DND-41 (cell line): ENCODE results near the gene ANXA2.

Source experiments
- CTCF ChIP-seq: IDR thresholded peaks from 2 replicates; pipeline ENCODE4 v1.5.1; 2012; ENCODE audit warnings: borderline replicate concordance, low read length, moderate library complexity, mild to moderate bottlenecking; ENCODE audit not compliant: poor library complexity, severe bottlenecking; ENCODE audit errors: extremely low read depth
- EZH2 ChIP-seq: IDR thresholded peaks from 3 replicates; pipeline ENCODE4 v1.6.1; 2012; ENCODE audit warnings: borderline replicate concordance, low read depth, mild to moderate bottlenecking, moderate library complexity, low read length, inconsistent platforms; ENCODE audit not compliant: severe bottlenecking

DNA sequence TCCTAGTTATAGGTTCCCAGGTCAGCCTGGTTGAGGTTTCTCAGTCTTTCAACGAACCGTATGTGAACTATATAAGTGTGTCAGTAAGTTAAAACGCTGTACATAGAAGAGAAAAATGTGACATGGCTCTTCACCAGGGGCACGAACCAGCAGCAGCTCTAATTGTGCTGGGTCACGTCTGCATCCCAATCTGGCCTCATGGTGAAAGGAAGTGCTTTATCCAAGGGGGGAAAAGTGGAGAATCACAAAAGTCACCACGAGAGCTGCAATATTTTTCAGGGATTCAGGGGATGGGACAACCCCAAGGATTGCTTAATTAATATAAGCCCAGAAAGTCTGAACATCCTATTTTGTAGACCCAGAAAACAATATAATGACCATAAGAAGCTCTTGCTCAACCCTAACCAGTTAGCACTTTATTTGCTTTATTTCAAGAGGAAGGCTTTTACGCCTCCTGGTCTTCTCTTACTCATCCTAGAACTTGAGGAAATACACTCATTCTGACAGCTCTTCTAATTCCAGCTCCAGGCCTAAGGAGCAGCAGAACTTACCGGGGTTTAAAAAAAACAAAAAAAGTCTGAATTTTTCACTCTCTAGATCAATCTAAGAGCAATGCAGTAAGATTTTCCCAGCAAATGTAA, 16.5 kb downstream of the ANXA2 start:
- no peak for TF ChIP-seq CTCF
- no peak for TF ChIP-seq EZH2
